Mucosa of rectum (tissue), 2 donors: ENCODE results near the gene ANKMY1.

Experiments
- H3K27ac ChIP-seq, 2 donors: one replicate each; pipeline ENCODE4 v1.7.0; 2013; ENCODE audit warnings: inconsistent platforms in 2 of 2, low read depth in 2 of 2, low read length in 2 of 2
- H3K27me3 ChIP-seq, 2 donors: one replicate each; pipeline ENCODE4 v1.7.0; 2013; ENCODE audit warnings: low read length in 2 of 2; ENCODE audit not compliant: control insufficient read depth in 2 of 2, insufficient read depth in 2 of 2
- H3K36me3 ChIP-seq, 2 donors: one replicate each; pipeline ENCODE4 v1.7.0; 2013; ENCODE audit warnings: low read length in 2 of 2; ENCODE audit not compliant: control insufficient read depth in 2 of 2, insufficient read depth in 2 of 2
- H3K4me1 ChIP-seq, 2 donors: one replicate each; pipeline ENCODE4 v1.7.0; 2013; ENCODE audit warnings: low read length in 2 of 2, mild to moderate bottlenecking in 1 of 2; ENCODE audit not compliant: control insufficient read depth in 2 of 2, insufficient read depth in 2 of 2
- H3K4me3 ChIP-seq, 2 donors: one replicate each; pipeline ENCODE4 v1.7.0; 2013; ENCODE audit warnings: low read length in 2 of 2
- H3K9ac ChIP-seq, 2 donors: one replicate each; pipeline ENCODE4 v1.7.0; 2013; ENCODE audit warnings: low read length in 2 of 2, low read depth in 1 of 2, mild to moderate bottlenecking in 1 of 2
- H3K9me3 ChIP-seq, 2 donors: one replicate each; pipeline ENCODE4 v1.7.0; 2013; ENCODE audit warnings: low read length in 2 of 2; ENCODE audit not compliant: control insufficient read depth in 2 of 2
- donor health status: healthy.
- donor health status: Normal muscosa, but diverticular disease.

Gene ANKMY1

GRCh38 chr2:240601061-240601830 lies 43.5 kb upstream of the ANKMY1 start:
- Histone ChIP-seq H3K27me3 (no peaks in the 10 kb centered on the region), H3K36me3 (peaks cover 9 to 20% of the 10 kb centered on the region in 2 donors), H3K9ac (no peak overlapping the region), H3K4me1 (peaks cover 21 to 26% of the 10 kb centered on the region in 2 donors), H3K27ac (no peak overlapping the region), H3K9me3 (no peaks in the 10 kb centered on the region), H3K4me3 (no peak overlapping the region)

GRCh38 chr2:240600451-240600961 lies 42.7 kb upstream of the ANKMY1 start:
- H3K9ac ChIP-seq = no peak overlapping the region
- no peak overlapping the region for H3K4me3 ChIP-seq
- H3K9me3 ChIP-seq = no peaks in the 10 kb centered on the region
- peaks cover 21 to 25% of the 10 kb centered on the region in 2 donors for H3K4me1 ChIP-seq
- H3K27ac ChIP-seq = no peak overlapping the region
- peaks cover 13 to 23% of the 10 kb centered on the region in 2 donors for H3K36me3 ChIP-seq
- no peaks in the 10 kb centered on the region for H3K27me3 ChIP-seq

GRCh38 chr2:240599141-240599583 lies 41.4 kb upstream of the ANKMY1 start:
- Histone ChIP-seq H3K9me3 (no peaks in the 10 kb centered on the region), H3K9ac (no peak overlapping the region), H3K4me1 (peaks cover 11 to 15% of the 10 kb centered on the region in 2 donors), H3K36me3 (peaks cover 13 to 23% of the 10 kb centered on the region in 2 donors), H3K27ac (no peak overlapping the region), H3K27me3 (no peaks in the 10 kb centered on the region), H3K4me3 (no peak overlapping the region)

- Histone ChIP-seq H3K4me1 (peaks cover 4 to 7% of the 10 kb centered on the region in 2 donors), H3K4me3 (no peak overlapping the region), H3K27ac (no peak overlapping the region), H3K27me3 (no peaks in the 10 kb centered on the region), H3K9ac (no peak overlapping the region), H3K9me3 (no peaks in the 10 kb centered on the region), H3K36me3 (peaks cover 16 to 26% of the 10 kb centered on the region in 2 donors)
Observed at GRCh38 chr2:240598311-240598911, 40.6 kb upstream of the ANKMY1 start.

- Histone ChIP-seq H3K4me3 (no peak overlapping the region), H3K9ac (no peak overlapping the region), H3K27me3 (no peaks in the 10 kb centered on the region), H3K36me3 (peaks cover 16 to 27% of the 10 kb centered on the region in 2 donors), H3K27ac (no peak overlapping the region), H3K4me1 (no peaks in the 10 kb centered on the region), H3K9me3 (no peaks in the 10 kb centered on the region)
Observed at GRCh38 chr2:240597419-240598181, 39.8 kb upstream of the ANKMY1 start.

GRCh38 chr2:240597054-240597418 lies 39.2 kb upstream of the ANKMY1 start:
- Histone ChIP-seq H3K4me1 (no peaks in the 10 kb centered on the region), H3K9me3 (no peaks in the 10 kb centered on the region), H3K36me3 (peaks cover 16 to 30% of the 10 kb centered on the region in 2 donors), H3K27ac (no peak overlapping the region), H3K9ac (no peak overlapping the region), H3K4me3 (no peak overlapping the region), H3K27me3 (no peaks in the 10 kb centered on the region)

- no peak overlapping the region for H3K27ac ChIP-seq
- H3K9ac ChIP-seq = no peak overlapping the region
- H3K9me3 ChIP-seq = no peaks in the 10 kb centered on the region
Observed at GRCh38 chr2:240596491-240596931, 38.7 kb upstream of the ANKMY1 start.

GRCh38 chr2:240596080-240596460 lies 38.3 kb upstream of the ANKMY1 start:
- Histone ChIP-seq H3K27ac (no peak overlapping the region), H3K9me3 (no peaks in the 10 kb centered on the region), H3K4me1 (no peaks in the 10 kb centered on the region), H3K9ac (no peak overlapping the region), H3K27me3 (no peaks in the 10 kb centered on the region), H3K36me3 (peaks cover 22 to 36% of the 10 kb centered on the region in 2 donors), H3K4me3 (no peak overlapping the region)

More at GRCh38 chr2:240596491-240596931, 38.7 kb upstream of the ANKMY1 start:
- Histone ChIP-seq H3K27me3 (no peaks in the 10 kb centered on the region), H3K36me3 (peaks cover 18 to 35% of the 10 kb centered on the region in 2 donors), H3K4me3 (no peak overlapping the region), H3K4me1 (no peaks in the 10 kb centered on the region)

- peaks cover 22 to 42% of the 10 kb centered on the region in 2 donors for H3K36me3 ChIP-seq
Observed at GRCh38 chr2:240595381-240596079, 37.7 kb upstream of the ANKMY1 start.

More at GRCh38 chr2:240595381-240596079, 37.7 kb upstream of the ANKMY1 start:
- Histone ChIP-seq H3K4me3 (no peak overlapping the region), H3K9ac (no peak overlapping the region), H3K9me3 (no peaks in the 10 kb centered on the region), H3K4me1 (no peaks in the 10 kb centered on the region), H3K27me3 (no peaks in the 10 kb centered on the region), H3K27ac (no peak overlapping the region)
